ENCODE measurements around the gene SMIM35. TPM values are rescaled to one million over a fixed set of nuclear protein-coding genes. Genes with fewer than 3 reads are reported as not detected.
A peak's percentile ranks its signal among the peaks of the same experiment; 100 is the strongest.
"Not testable (repeated sequence)": the region's sequence is repeated elsewhere in the genome, so short reads cannot be mapped to it uniquely, and the experiment has no call there.

The SMIM35 gene
- total RNA-seq, 2 experiments from 2014 or later, result not detected

GRCh38 chr11:117992136-117992535 is 94.6 kb downstream of the SMIM35 start:
- no peaks in the 10 kb centered on the region for H3K9me3 Mint-ChIP-seq
- H3K4me3 Mint-ChIP-seq, result no peak overlapping the region
- peaks cover 74% of the 10 kb centered on the region for H3K4me1 Mint-ChIP-seq
- H3K27ac Mint-ChIP-seq, result no peak overlapping the region
- no peaks in the 10 kb centered on the region for H3K27me3 Mint-ChIP-seq
- DNase-seq, result no peak
- peaks cover 81% of the 10 kb centered on the region for H3K36me3 Mint-ChIP-seq

- Mint-ChIP-seq H3K27me3 (no peaks in the 10 kb centered on the region), H3K4me1 (peaks cover 75% of the 10 kb centered on the region), H3K36me3 (peaks cover 73% of the 10 kb centered on the region), H3K9me3 (no peaks in the 10 kb centered on the region), H3K27ac (peak overlapping the region; percentile 25), H3K4me3 (peak overlapping the region; percentile 44)
- DNase-seq, result no peak
Measured at GRCh38 chr11:117989351-117990102, 97.2 kb downstream of the SMIM35 start.

GRCh38 chr11:117986981-117987574 is 99.7 kb downstream of the SMIM35 start:
- peak overlapping the region; percentile 81 for H3K4me3 Mint-ChIP-seq
- no peaks in the 10 kb centered on the region for H3K9me3 Mint-ChIP-seq
- peaks cover 74% of the 10 kb centered on the region for H3K4me1 Mint-ChIP-seq
- DNase-seq, result peak; percentile 74
- H3K36me3 Mint-ChIP-seq, result peaks cover 64% of the 10 kb centered on the region
- peak overlapping the region; percentile 96 for H3K27ac Mint-ChIP-seq
- no peaks in the 10 kb centered on the region for H3K27me3 Mint-ChIP-seq

- peak within 1 kb of the TSS; percentile 96 for H3K27ac Mint-ChIP-seq
Measured at GRCh38 chr11:117985953-117986887, 100.5 kb downstream of the SMIM35 start, which contains the start of gene IL10RA. TSS of gene IL10RA (plus strand) at chr11:117986394. CDS start at chr11:117986468, 74 bp downstream.

GRCh38 chr11:117984476-117984875 is 102.3 kb downstream of the SMIM35 start:
- Mint-ChIP-seq H3K4me1 (peaks cover 72% of the 10 kb centered on the region), H3K27ac (peak overlapping the region; percentile 96), H3K4me3 (peak overlapping the region; percentile 81), H3K36me3 (peaks cover 56% of the 10 kb centered on the region), H3K9me3 (no peaks in the 10 kb centered on the region), H3K27me3 (no peaks in the 10 kb centered on the region)
- no peak for DNase-seq

More at GRCh38 chr11:117985953-117986887, 100.5 kb downstream of the SMIM35 start, which contains the start of gene IL10RA:
- Mint-ChIP-seq H3K9me3 (no peaks in the 10 kb centered on the region), H3K4me3 (peak within 1 kb of the TSS; percentile 81), H3K27me3 (no peaks in the 10 kb centered on the region), H3K4me1 (peaks cover 73% of the 10 kb centered on the region), H3K36me3 (peaks cover 58% of the 10 kb centered on the region)
- peak; percentile 92 for DNase-seq

- Mint-ChIP-seq H3K36me3 (peaks cover 47% of the 10 kb centered on the region), H3K4me1 (peaks cover 69% of the 10 kb centered on the region), H3K27ac (peak overlapping the region; percentile 67), H3K9me3 (no peaks in the 10 kb centered on the region), H3K4me3 (no peak overlapping the region), H3K27me3 (no peaks in the 10 kb centered on the region)
- DNase-seq, result no peak
Measured at GRCh38 chr11:117983163-117983475, 103.6 kb downstream of the SMIM35 start.

- Mint-ChIP-seq H3K4me1 (peaks cover 77% of the 10 kb centered on the region), H3K36me3 (peaks cover 57% of the 10 kb centered on the region), H3K27ac (no peak overlapping the region), H3K4me3 (no peak overlapping the region), H3K9me3 (peaks cover 5% of the 10 kb centered on the region), H3K27me3 (no peaks in the 10 kb centered on the region)
- DNase-seq, result no peak
Measured at GRCh38 chr11:117980720-117981119, 106.0 kb downstream of the SMIM35 start.

GRCh38 chr11:117980280-117980679 is 106.5 kb downstream of the SMIM35 start:
- H3K36me3 Mint-ChIP-seq, result peaks cover 61% of the 10 kb centered on the region
- H3K4me3 Mint-ChIP-seq, result no peak overlapping the region

GRCh38 chr11:117979481-117980211 is 107.1 kb downstream of the SMIM35 start:
- Mint-ChIP-seq H3K27ac (peak overlapping the region; percentile 75), H3K27me3 (no peaks in the 10 kb centered on the region), H3K4me3 (no peak overlapping the region), H3K4me1 (peaks cover 80% of the 10 kb centered on the region), H3K36me3 (peaks cover 59% of the 10 kb centered on the region), H3K9me3 (peaks cover 5% of the 10 kb centered on the region)
- DNase-seq, result no peak

More at GRCh38 chr11:117980280-117980679, 106.5 kb downstream of the SMIM35 start:
- peaks cover 80% of the 10 kb centered on the region for H3K4me1 Mint-ChIP-seq
- peaks cover 5% of the 10 kb centered on the region for H3K9me3 Mint-ChIP-seq
- H3K27me3 Mint-ChIP-seq, result no peaks in the 10 kb centered on the region
- no peak for DNase-seq
- H3K27ac Mint-ChIP-seq, result peak overlapping the region; percentile 75

GRCh38 chr11:117978991-117979390 is 107.8 kb downstream of the SMIM35 start:
- Mint-ChIP-seq H3K4me3 (no peak overlapping the region), H3K4me1 (peaks cover 81% of the 10 kb centered on the region), H3K9me3 (peaks cover 5% of the 10 kb centered on the region), H3K27me3 (no peaks in the 10 kb centered on the region), H3K27ac (peak overlapping the region; percentile 75), H3K36me3 (peaks cover 54% of the 10 kb centered on the region)
- DNase-seq, result no peak

GRCh38 chr11:117978291-117978910 is 108.4 kb downstream of the SMIM35 start:
- H3K27me3 Mint-ChIP-seq, H3K9me3 Mint-ChIP-seq, DNase-seq, H3K4me3 Mint-ChIP-seq: not testable (repeated sequence)
- Mint-ChIP-seq H3K4me1 (peaks cover 78% of the 10 kb centered on the region), H3K36me3 (peaks cover 48% of the 10 kb centered on the region), H3K27ac (peak overlapping the region; percentile 85)

- H3K9me3 Mint-ChIP-seq, H3K27me3 Mint-ChIP-seq: not testable (repeated sequence)
- peak; percentile 43 for DNase-seq
- H3K4me1 Mint-ChIP-seq, result peaks cover 78% of the 10 kb centered on the region
- peak overlapping the region; percentile 72 for H3K4me3 Mint-ChIP-seq
- peaks cover 44% of the 10 kb centered on the region for H3K36me3 Mint-ChIP-seq
- peak overlapping the region; percentile 85 for H3K27ac Mint-ChIP-seq
Measured at GRCh38 chr11:117977612-117978264, 109.0 kb downstream of the SMIM35 start.

GRCh38 chr11:117977029-117977428 is 109.7 kb downstream of the SMIM35 start:
- Mint-ChIP-seq H3K27ac (peak overlapping the region; percentile 85), H3K4me1 (peaks cover 82% of the 10 kb centered on the region), H3K4me3 (peak overlapping the region; percentile 72), H3K9me3 (peaks cover 5% of the 10 kb centered on the region), H3K36me3 (peaks cover 44% of the 10 kb centered on the region), H3K27me3 (no peaks in the 10 kb centered on the region)
- DNase-seq, result no peak
